Measurements from ENCODE around the gene SLC35B1. TPM values are rescaled to one million over a fixed set of nuclear protein-coding genes. Genes with fewer than 3 reads are reported as not detected.

The SLC35B1 gene
- total and polyA plus RNA-seq, 2 donors (not counting 1 experiment from before 2014, with no cell fraction given) = 32.3 to 47.2 TPM

- Histone ChIP-seq H3K27ac (ENCODE audit: low read length in 2 of 2) (peak overlapping the region; percentile 98 to 99), H3K4me3 (ENCODE audit: control extremely low read depth in 1 of 5, extremely low read depth in 1 of 5, insufficient read depth in 1 of 5, low read depth in 2 of 5, low read length in 4 of 5) (peak overlapping the region; percentile 73 to 97 (median 87)), H3K79me2 (ENCODE audit: control insufficient read depth, insufficient read depth, low read length) (peaks cover 51% of the 10 kb centered on the region), H3K9ac (ENCODE audit: low read length) (peak overlapping the region; percentile 99), H3K27me3 (replicated peaks in 1 of 4; ENCODE audit: control extremely low read depth in 1 of 4, control insufficient read depth in 3 of 4, insufficient read depth in 4 of 4, low read length in 3 of 4) (no peaks in the 10 kb centered on the region), H3K9me3 (ENCODE audit: control extremely low read depth in 1 of 3, control insufficient read depth in 2 of 3, insufficient read depth in 1 of 3, low read length in 2 of 3) (peaks cover 0 to 3% (median 0%) of the 10 kb centered on the region in 3 donors), H2AFZ (ENCODE audit: insufficient read depth, low read depth, low read length, poor library complexity, severe bottlenecking) (peak overlapping the region; percentile 36), H4K20me1 (ENCODE audit: control insufficient read depth, insufficient read depth, low read length, poor library complexity, severe bottlenecking) (peaks cover 3% of the 10 kb centered on the region), H3K4me1 (ENCODE audit: control insufficient read depth in 2 of 2, insufficient read depth in 2 of 2, low read length in 2 of 2) (peaks cover 31 to 33% of the 10 kb centered on the region in 2 donors), H3K4me2 (replicated peaks; ENCODE audit: low read depth, low read length, poor library complexity, severe bottlenecking) (peak overlapping the region; percentile 81), H3K36me3 (replicated peaks in 1 of 2; ENCODE audit: control extremely low read depth in 1 of 2, control insufficient read depth in 1 of 2, extremely low read depth in 1 of 2, insufficient read depth in 2 of 2, low read length in 1 of 2) (peaks cover 4 to 25% of the 10 kb centered on the region in 2 experiments)
- intact Hi-C loops (cut with micrococcal nuclease) = loop anchor here (1.0 to 10.0 kb wide), 5 partner anchors 106 to 482 kb away; partner anchors contain the start of genes NGFR, PHB1 and ZNF652
- TF ChIP-seq CTCF (IDR thresholded peaks at IDR 0.05) (no peak), EZH2 (IDR thresholded peaks at IDR 0.05; ENCODE audit: borderline replicate concordance, insufficient read depth, low read depth, low read length, poor library complexity, severe bottlenecking) (no peak)
- CTCF ChIA-PET = interaction anchor here (0.7 to 1.5 kb wide), 5 partner anchors 13 to 120 kb away, joined by 3 to 13 read pairs (median 3); no protein-coding TSS in a partner anchor
- peak overlapping the region; percentile 94 for H3K4me3 Mint-ChIP-seq
- no peaks in the 10 kb centered on the region for H3K9me3 Mint-ChIP-seq (ENCODE audit: insufficient read depth)
- peaks cover 48% of the 10 kb centered on the region for H3K4me1 Mint-ChIP-seq
- peak; percentile 41 for ATAC-seq (ENCODE audit: low read depth)
- WGBS (ENCODE audit: insufficient coverage) = 0% methylated on average over 1 of the region's 5 CpGs
- POLR2A ChIA-PET = interaction anchor here (1.0 to 1.2 kb wide), 2 partner anchors 88 to 107 kb away, joined by 4 to 9 read pairs; partner anchors contain the start of gene FAM117A
- H3K27me3 Mint-ChIP-seq = no peaks in the 10 kb centered on the region
- peak overlapping the region; percentile 99 for H3K27ac Mint-ChIP-seq
- peak; percentile 94 for DNase-seq
Measured at GRCh38 chr17:49676276-49676868, 31.4 kb downstream of the SLC35B1 start.

GRCh38 chr17:49674507-49674906 lies 33.3 kb downstream of the SLC35B1 start:
- POLR2A ChIA-PET = no interaction called here
- no peaks in the 10 kb centered on the region for H3K27me3 ChIP-seq (replicated peaks in 1 of 4; ENCODE audit: control extremely low read depth in 1 of 4, control insufficient read depth in 3 of 4, insufficient read depth in 4 of 4, low read length in 3 of 4)
- CTCF ChIA-PET = interaction anchor here (1.2 to 2.9 kb wide), 4 partner anchors 12 to 107 kb away, joined by 3 to 12 read pairs (median 5); partner anchors contain the start of gene SLC35B1
- intact Hi-C loops (cut with micrococcal nuclease) = loop anchor here (10.0 kb wide), 2 partner anchors 260 to 480 kb away; partner anchors contain the start of gene PHB1
- ATAC-seq (ENCODE audit: low read depth) = no peak
- peaks cover 0 to 3% (median 0%) of the 10 kb centered on the region in 3 donors for H3K9me3 ChIP-seq (ENCODE audit: control extremely low read depth in 1 of 3, control insufficient read depth in 2 of 3, insufficient read depth in 1 of 3, low read length in 2 of 3)
- H2AFZ ChIP-seq (ENCODE audit: insufficient read depth, low read depth, low read length, poor library complexity, severe bottlenecking) = no peak overlapping the region
- peak overlapping the region; percentile 98 to 99 for H3K27ac ChIP-seq (ENCODE audit: low read length in 2 of 2)
- Mint-ChIP-seq H3K9me3 (ENCODE audit: insufficient read depth) (no peaks in the 10 kb centered on the region), H3K27me3 (no peaks in the 10 kb centered on the region), H3K4me1 (peaks cover 57% of the 10 kb centered on the region), H3K27ac (peak overlapping the region; percentile 99), H3K4me3 (no peak overlapping the region)
- no peak for DNase-seq
- no peak overlapping the region for H3K4me2 ChIP-seq (replicated peaks; ENCODE audit: low read depth, low read length, poor library complexity, severe bottlenecking)
- peaks cover 33 to 34% of the 10 kb centered on the region in 2 donors for H3K4me1 ChIP-seq (ENCODE audit: control insufficient read depth in 2 of 2, insufficient read depth in 2 of 2, low read length in 2 of 2)
- no peak overlapping the region for H3K9ac ChIP-seq (ENCODE audit: low read length)
- no peak overlapping the region for H3K4me3 ChIP-seq (ENCODE audit: control extremely low read depth in 1 of 5, extremely low read depth in 1 of 5, insufficient read depth in 1 of 5, low read depth in 2 of 5, low read length in 4 of 5)
- peaks cover 8 to 28% of the 10 kb centered on the region in 2 experiments for H3K36me3 ChIP-seq (replicated peaks in 1 of 2; ENCODE audit: control extremely low read depth in 1 of 2, control insufficient read depth in 1 of 2, extremely low read depth in 1 of 2, insufficient read depth in 2 of 2, low read length in 1 of 2)
- H3K79me2 ChIP-seq (ENCODE audit: control insufficient read depth, insufficient read depth, low read length) = peaks cover 69% of the 10 kb centered on the region
- H4K20me1 ChIP-seq (ENCODE audit: control insufficient read depth, insufficient read depth, low read length, poor library complexity, severe bottlenecking) = peaks cover 21% of the 10 kb centered on the region
- TF ChIP-seq EZH2 (IDR thresholded peaks at IDR 0.05; ENCODE audit: borderline replicate concordance, insufficient read depth, low read depth, low read length, poor library complexity, severe bottlenecking) (no peak), CTCF (IDR thresholded peaks at IDR 0.05) (no peak)

Measured in B cell (primary cell).